Tibial nerve (tissue), 4 donors: ENCODE data around the gene TLX3. TPM values are rescaled to one million over a fixed set of nuclear protein-coding genes. Genes with fewer than 3 reads are reported as not detected.
A peak's percentile ranks its signal among the peaks of the same experiment; 100 is the strongest.

ENCODE experiments used
- DNase-seq, 2 donors: peaks; one replicate each; pipeline ENCODE4 v3.0.0-alpha.2; 2019; ENCODE audit warnings: low spot score in 2 of 2
- H3K27ac ChIP-seq, 4 donors: fragments of 200-600 bp; sonication (generic) in 3 of 4; one replicate each; pipeline ENCODE4 v1.5.1; 2017 to 2019; ENCODE audit warnings: mild to moderate bottlenecking in 1 of 4
- H3K27me3 ChIP-seq, 2 donors: fragments of 200-600 bp; sonication (generic) in 1 of 2; one replicate each; pipeline versions ENCODE4 v1.5.1 to v1.6.0; 2017 to 2019
- H3K36me3 ChIP-seq, 3 donors: fragments of 200-600 bp; sonication (generic); one replicate each; pipeline ENCODE4 v1.5.1; 2018 to 2019
- H3K4me1 ChIP-seq, 4 donors: fragments of 200-600 bp; sonication (generic) in 3 of 4; one replicate each; pipeline ENCODE4 v1.5.1; 2017 to 2019
- H3K4me3 ChIP-seq, 4 donors: fragments of 200-600 bp; sonication (generic) in 3 of 4; one replicate each; pipeline ENCODE4 v1.5.1; 2017 to 2019; ENCODE audit warnings: mild to moderate bottlenecking in 1 of 4, moderate library complexity in 1 of 4
- H3K9me3 ChIP-seq, 4 donors: fragments of 200-600 bp; sonication (generic) in 3 of 4; one replicate each; pipeline ENCODE4 v1.5.1; 2017 to 2019
- CTCF ChIP-seq, 5 experiments: fragments of 200-600 bp in 3 of 5; fragments of 450-650 bp in 2 of 5; sonication (generic) in 3 of 5; IDR thresholded peaks; one replicate each; pipeline ENCODE4 v1.5.1; 2016 to 2019; ENCODE audit warnings: antibody characterized with exemption in 5 of 5, mild to moderate bottlenecking in 3 of 5, moderate library complexity in 2 of 5
- EP300 ChIP-seq, 2 donors: sonication (generic); formaldehyde crosslinking; IDR thresholded peaks; one replicate each; pipeline ENCODE4 v1.6.1; 2017; ENCODE audit warnings: antibody characterized with exemption in 2 of 2, mild to moderate bottlenecking in 1 of 2
- POLR2A ChIP-seq, 2 donors: fragments of 450-650 bp; IDR thresholded peaks; one replicate each; pipeline ENCODE4 v1.6.1; 2017; ENCODE audit warnings: antibody characterized with exemption in 2 of 2, mild to moderate bottlenecking in 2 of 2, moderate library complexity in 2 of 2
- WGBS, 2 donors: methylation state at CpG; one replicate each; pipeline ENCODE4 v1.1.5; 2018; 5-methylcytosine and 5-hydroxymethylcytosine counted together
- total RNA-seq, 4 donors: library from RNA; depleted of rRNA; stranded (reverse); fragments of >200 nt; gene quantifications; one replicate each; pipeline ENCODE4 v1.1.0, GENCODE V29; 2016

TLX3 gene
- total RNA-seq, 4 donors from 2014 or later, result not detected

DNA sequence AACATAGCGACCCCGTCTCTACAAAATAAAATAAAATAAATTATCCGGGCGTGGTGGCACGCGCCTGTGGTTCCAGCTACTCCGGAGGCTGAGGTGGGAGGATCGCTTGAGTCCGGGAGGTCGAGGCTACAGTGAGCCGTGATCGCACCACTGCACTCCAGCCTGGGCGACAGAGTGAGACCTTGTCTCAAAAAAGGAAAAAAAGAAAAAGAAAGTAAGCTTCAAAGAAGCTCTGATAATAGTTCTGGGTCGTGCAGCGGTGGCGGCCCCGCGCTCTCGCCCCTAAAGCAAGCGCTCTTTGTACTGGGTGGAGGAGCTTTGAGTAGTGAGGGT is 6.8 kb downstream of the TLX3 start:
- TF ChIP-seq POLR2A (IDR thresholded peaks at IDR 0.05), result no peak
- TF ChIP-seq CTCF (IDR thresholded peaks at IDR 0.05), result no peak
- no peak for TF ChIP-seq EP300 (IDR thresholded peaks at IDR 0.05)
- no peak for DNase-seq
- Histone ChIP-seq H3K27me3 (peaks cover 0 to 100% of the 10 kb centered on the region in 2 donors), H3K9me3 (no peaks in the 10 kb centered on the region), H3K4me1 (peaks cover 0 to 64% (median 36%) of the 10 kb centered on the region in 4 donors), H3K27ac (no peak overlapping the region), H3K36me3 (no peaks in the 10 kb centered on the region), H3K4me3 (peak overlapping the region in 2 of 4 donors; percentile 11 to 26)
- 12 to 14% methylated on average over 20 of the region's 20 CpGs for WGBS, 2 donors

- no peak for DNase-seq
- Histone ChIP-seq H3K4me1 (peaks cover 0 to 58% (median 32%) of the 10 kb centered on the region in 4 donors), H3K36me3 (no peaks in the 10 kb centered on the region), H3K27me3 (peaks cover 0 to 99% of the 10 kb centered on the region in 2 donors), H3K27ac (no peak overlapping the region), H3K9me3 (no peaks in the 10 kb centered on the region), H3K4me3 (peak overlapping the region in 2 of 4 donors; percentile 11 to 26)
- TF ChIP-seq EP300 (IDR thresholded peaks at IDR 0.05) (no peak), CTCF (IDR thresholded peaks at IDR 0.05) (no peak), POLR2A (IDR thresholded peaks at IDR 0.05) (no peak)
- 7% methylated on average over 21 to 56 of the region's 66 CpGs for WGBS, 2 donors
Measured at GRCh38 chr5:171316258-171317121, 7.4 kb downstream of the TLX3 start.

- H3K27me3 ChIP-seq, result peaks cover 0 to 99% of the 10 kb centered on the region in 2 donors
- peaks cover 0 to 50% (median 24%) of the 10 kb centered on the region in 4 donors for H3K4me1 ChIP-seq
- H3K4me3 ChIP-seq, result no peak overlapping the region
- no peak for DNase-seq
- no peaks in the 10 kb centered on the region for H3K9me3 ChIP-seq
- H3K27ac ChIP-seq, result no peak overlapping the region
- no peaks in the 10 kb centered on the region for H3K36me3 ChIP-seq
- 9 to 18% methylated on average over 11 of the region's 11 CpGs for WGBS, 2 donors
- no peak for TF ChIP-seq CTCF (IDR thresholded peaks at IDR 0.05)
- TF ChIP-seq POLR2A (IDR thresholded peaks at IDR 0.05), result no peak
- TF ChIP-seq EP300 (IDR thresholded peaks at IDR 0.05), result no peak
Measured at GRCh38 chr5:171317230-171317629, 8.2 kb downstream of the TLX3 start.

DNA sequence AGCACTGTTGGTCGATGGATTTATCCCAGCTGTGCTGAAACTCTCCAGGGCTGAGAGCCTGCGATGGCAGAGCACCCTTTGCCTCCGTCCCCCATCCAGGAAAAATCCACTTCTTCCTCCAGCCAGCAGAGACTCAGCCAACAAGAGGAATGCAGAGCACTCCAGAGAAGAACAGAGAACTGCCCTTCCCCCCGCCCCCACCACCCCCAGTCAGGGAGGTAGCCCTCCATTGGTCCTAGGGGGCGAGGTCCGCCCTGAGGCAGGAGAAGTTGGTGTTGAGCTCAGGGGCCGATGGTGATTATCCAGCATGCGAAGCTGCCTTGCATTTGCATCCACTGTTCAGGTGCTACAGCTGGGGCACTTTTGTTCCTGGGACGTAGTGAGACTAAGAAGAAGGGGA is 9.0 kb downstream of the TLX3 start:
- Histone ChIP-seq H3K36me3 (no peaks in the 10 kb centered on the region), H3K9me3 (no peaks in the 10 kb centered on the region), H3K27ac (no peak overlapping the region), H3K4me1 (peaks cover 0 to 42% (median 19%) of the 10 kb centered on the region in 4 donors), H3K27me3 (peaks cover 0 to 99% of the 10 kb centered on the region in 2 donors), H3K4me3 (no peak overlapping the region)
- 4 to 13% methylated on average over 8 of the region's 9 CpGs for WGBS, 2 donors
- DNase-seq, result no peak
- TF ChIP-seq EP300 (IDR thresholded peaks at IDR 0.05), result no peak
- no peak for TF ChIP-seq CTCF (IDR thresholded peaks at IDR 0.05)
- no peak for TF ChIP-seq POLR2A (IDR thresholded peaks at IDR 0.05)

- H3K27ac ChIP-seq, result no peak overlapping the region
- WGBS, 2 donors, result 78 to 85% methylated on average over 7 of the region's 7 CpGs
- H3K9me3 ChIP-seq, result no peaks in the 10 kb centered on the region
- DNase-seq, result no peak
- peaks cover 0 to 99% of the 10 kb centered on the region in 2 donors for H3K27me3 ChIP-seq
- H3K4me3 ChIP-seq, result no peak overlapping the region
- H3K4me1 ChIP-seq, result peaks cover 0 to 9% (median 5%) of the 10 kb centered on the region in 4 donors
- no peaks in the 10 kb centered on the region for H3K36me3 ChIP-seq
- TF ChIP-seq EP300 (IDR thresholded peaks at IDR 0.05), result no peak
- TF ChIP-seq POLR2A (IDR thresholded peaks at IDR 0.05), result no peak
- no peak for TF ChIP-seq CTCF (IDR thresholded peaks at IDR 0.05)
Measured at GRCh38 chr5:171321447-171321846, 12.4 kb downstream of the TLX3 start.
